Epidermal melanocyte (primary cell): ENCODE results near the gene MB21D2.

Source experiments
- DNase-seq: peaks from one replicate; pipeline ENCODE4 v3.0.0; 2011; ENCODE audit warnings: low spot score; ENCODE audit not compliant: insufficient read length

The MB21D2 gene

GRCh38 chr3:192835818-192836815 lies 81.5 kb downstream of the MB21D2 start:
- DNase-seq: no peak

- no peak for DNase-seq
Measured at GRCh38 chr3:192834428-192834827, 83.2 kb downstream of the MB21D2 start.

- DNase-seq: no peak
Measured at GRCh38 chr3:192833177-192833890, 84.3 kb downstream of the MB21D2 start.

GRCh38 chr3:192831801-192832347 lies 85.8 kb downstream of the MB21D2 start:
- no peak for DNase-seq

GRCh38 chr3:192831111-192831644 lies 86.5 kb downstream of the MB21D2 start:
- no peak for DNase-seq

GRCh38 chr3:192830291-192831110 lies 87.2 kb downstream of the MB21D2 start:
- DNase-seq: no peak

- no peak for DNase-seq
Measured at GRCh38 chr3:192827863-192828594, 89.6 kb downstream of the MB21D2 start.

GRCh38 chr3:192827208-192827607 lies 90.4 kb downstream of the MB21D2 start:
- DNase-seq: no peak

- no peak for DNase-seq
Measured at GRCh38 chr3:192826214-192827006, 91.2 kb downstream of the MB21D2 start.

- DNase-seq: no peak
Measured at GRCh38 chr3:192825657-192826200, 91.9 kb downstream of the MB21D2 start.

- no peak for DNase-seq
Measured at GRCh38 chr3:192825216-192825615, 92.4 kb downstream of the MB21D2 start.

GRCh38 chr3:192824313-192824712 lies 93.3 kb downstream of the MB21D2 start:
- DNase-seq: no peak

- DNase-seq: no peak
Measured at GRCh38 chr3:192821161-192821560, 96.5 kb downstream of the MB21D2 start.

- DNase-seq: no peak
Measured at GRCh38 chr3:192820161-192820560, 97.5 kb downstream of the MB21D2 start.

GRCh38 chr3:192819001-192819569 lies 98.6 kb downstream of the MB21D2 start:
- DNase-seq: no peak

- DNase-seq: no peak
Measured at GRCh38 chr3:192818126-192818525, 99.5 kb downstream of the MB21D2 start.

GRCh38 chr3:192817506-192817905 lies 100.2 kb downstream of the MB21D2 start:
- DNase-seq: no peak

GRCh38 chr3:192817053-192817452 lies 100.6 kb downstream of the MB21D2 start:
- DNase-seq: no peak

GRCh38 chr3:192816351-192816750 lies 101.3 kb downstream of the MB21D2 start:
- DNase-seq: no peak
